ENCODE results near the gene TNFAIP2.

- no peak for TF ChIP-seq EZH2 (IDR thresholded peaks at IDR 0.05; ENCODE audit: low read length, unreplicated experiment)
- no peak for TF ChIP-seq CTCF (conservative IDR thresholded peaks at IDR 0.05; ENCODE audit: low read depth, low read length)
- TF ChIP-seq EZH2phosphoT487 (IDR thresholded peaks at IDR 0.05; ENCODE audit: borderline replicate concordance, low read length) = no peak
Observed at GRCh38 chr14:103073876-103074728, 49.2 kb upstream of the TNFAIP2 start.

Data from PC-3 (cell line).